ENCODE results near the gene EIF3L. TPM values are rescaled to one million over a fixed set of nuclear protein-coding genes. Genes with fewer than 3 reads are reported as not detected.
"Not testable (repeated sequence)": the region's sequence is repeated elsewhere in the genome, so short reads cannot be mapped to it uniquely, and the experiment has no call there.

The EIF3L gene
- 732 TPM for total RNA-seq (ENCODE audit: unreplicated experiment)
- long read RNA-seq, transcript EIF3L-203 (13 exons, 3,220 nt): major isoform, 790 of 870 reads
- long read RNA-seq, partial matches to known transcripts: 36 of 870 reads
- long read RNA-seq, other reads (novel, unspliced or antisense): 41 of 870 reads

DNA sequence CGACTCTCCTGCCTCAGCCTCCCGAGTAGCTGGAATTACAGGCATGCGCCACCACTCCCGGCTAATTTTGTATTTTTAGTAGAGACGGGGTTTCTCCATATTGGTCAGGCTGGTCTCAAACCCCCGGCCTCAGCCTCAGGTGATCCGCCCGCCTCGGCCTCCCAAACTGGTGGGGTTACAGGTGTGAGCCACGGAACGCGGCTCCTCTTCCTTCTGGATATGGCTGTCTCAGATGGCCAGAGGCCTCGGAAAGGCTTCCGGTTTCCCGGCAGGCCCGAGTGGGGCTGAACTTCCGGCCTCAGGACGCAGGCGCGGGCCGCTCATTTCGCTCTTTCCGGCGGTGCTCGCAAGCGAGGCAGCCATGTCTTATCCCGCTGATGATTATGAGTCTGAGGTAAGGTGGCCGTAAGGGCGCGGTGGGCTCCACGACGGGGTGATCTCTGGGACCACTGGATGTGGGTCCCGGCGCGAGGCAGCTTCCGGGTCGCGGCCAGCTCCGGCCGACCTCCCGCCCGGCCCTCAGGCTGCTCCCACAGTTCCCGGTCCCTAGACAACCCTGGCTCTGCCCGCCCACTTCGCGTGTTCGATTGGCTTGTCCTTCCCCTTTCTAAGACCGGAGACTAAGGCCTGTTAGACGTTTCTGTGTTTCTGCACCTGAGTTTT lies at the start of gene EIF3L:
Gene EIF3L, plus strand, starts transcription at position 331 of the 663 bp plus-strand sequence. Its CDS starts 31 bp downstream, at position 362.
- H3K4me3 Mint-ChIP-seq (ENCODE audit: unreplicated experiment): peak within 1 kb of the TSS; percentile 98
- peaks cover 11% of the 10 kb centered on the region for H3K27me3 Mint-ChIP-seq (ENCODE audit: unreplicated experiment)
- H3K4me1 Mint-ChIP-seq (ENCODE audit: unreplicated experiment): peaks cover 20% of the 10 kb centered on the region
- TF ChIP-seq, protein P1, sequence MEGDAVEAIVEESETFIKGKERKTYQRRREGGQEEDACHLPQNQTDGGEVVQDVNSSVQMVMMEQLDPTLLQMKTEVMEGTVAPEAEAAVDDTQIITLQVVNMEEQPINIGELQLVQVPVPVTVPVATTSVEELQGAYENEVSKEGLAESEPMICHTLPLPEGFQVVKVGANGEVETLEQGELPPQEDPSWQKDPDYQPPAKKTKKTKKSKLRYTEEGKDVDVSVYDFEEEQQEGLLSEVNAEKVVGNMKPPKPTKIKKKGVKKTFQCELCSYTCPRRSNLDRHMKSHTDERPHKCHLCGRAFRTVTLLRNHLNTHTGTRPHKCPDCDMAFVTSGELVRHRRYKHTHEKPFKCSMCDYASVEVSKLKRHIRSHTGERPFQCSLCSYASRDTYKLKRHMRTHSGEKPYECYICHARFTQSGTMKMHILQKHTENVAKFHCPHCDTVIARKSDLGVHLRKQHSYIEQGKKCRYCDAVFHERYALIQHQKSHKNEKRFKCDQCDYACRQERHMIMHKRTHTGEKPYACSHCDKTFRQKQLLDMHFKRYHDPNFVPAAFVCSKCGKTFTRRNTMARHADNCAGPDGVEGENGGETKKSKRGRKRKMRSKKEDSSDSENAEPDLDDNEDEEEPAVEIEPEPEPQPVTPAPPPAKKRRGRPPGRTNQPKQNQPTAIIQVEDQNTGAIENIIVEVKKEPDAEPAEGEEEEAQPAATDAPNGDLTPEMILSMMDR (IDR thresholded peaks at IDR 0.05; ENCODE audit: unreplicated experiment): no peak
- H3K36me3 Mint-ChIP-seq (ENCODE audit: low read depth, unreplicated experiment): peaks cover 30% of the 10 kb centered on the region
- H3K27ac Mint-ChIP-seq (ENCODE audit: unreplicated experiment): peak within 1 kb of the TSS; percentile 97
- no peaks in the 10 kb centered on the region for H3K9me3 Mint-ChIP-seq (ENCODE audit: unreplicated experiment)
- peak; percentile 89 for DNase-seq (ENCODE audit: low spot score)

DNA sequence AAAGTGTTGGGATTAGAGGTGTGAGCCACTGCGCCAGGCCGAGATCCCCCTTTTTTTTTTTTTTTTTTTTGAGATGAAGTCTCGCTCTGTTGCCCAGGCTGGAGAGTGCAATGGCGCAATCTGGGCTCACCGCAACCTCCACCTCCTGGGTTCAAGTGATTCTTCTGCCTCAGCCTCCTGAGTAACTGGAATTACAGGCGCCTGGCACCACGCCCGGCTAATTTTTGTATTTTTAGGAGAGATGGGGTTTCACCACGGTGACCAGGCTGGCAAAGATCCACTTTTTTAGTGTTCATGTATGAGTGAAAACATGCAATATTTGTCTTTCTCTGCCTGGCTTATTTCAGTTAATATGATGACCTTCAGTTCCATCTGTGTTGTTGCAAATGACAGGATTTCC lies 49.2 kb upstream of the EIF3L start:
- Mint-ChIP-seq H3K27me3 (ENCODE audit: unreplicated experiment) (peaks cover 12% of the 10 kb centered on the region), H3K4me1 (ENCODE audit: unreplicated experiment) (peaks cover 12% of the 10 kb centered on the region)
- H3K36me3 Mint-ChIP-seq (ENCODE audit: low read depth, unreplicated experiment); H3K4me3 Mint-ChIP-seq (ENCODE audit: unreplicated experiment); DNase-seq (ENCODE audit: low spot score); H3K9me3 Mint-ChIP-seq (ENCODE audit: unreplicated experiment); H3K27ac Mint-ChIP-seq (ENCODE audit: unreplicated experiment): not testable (repeated sequence)

DNA sequence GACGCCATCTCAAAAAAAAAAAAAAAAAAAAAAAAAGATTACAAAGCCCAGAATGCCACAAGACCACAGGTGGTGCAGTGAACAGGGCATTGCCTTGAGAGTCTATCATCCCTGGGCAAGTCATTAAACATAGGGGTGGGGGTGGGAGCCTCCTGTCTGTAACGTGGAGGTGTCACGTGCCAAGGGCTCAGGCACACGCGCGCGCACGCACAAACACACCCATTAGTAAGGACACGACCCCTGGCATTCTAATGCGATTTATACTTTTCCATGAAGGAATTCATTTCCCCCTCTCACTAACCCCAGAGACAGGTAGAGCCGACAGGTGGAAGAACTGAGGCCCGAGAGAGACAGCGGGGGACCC lies 47.3 kb upstream of the EIF3L start:
- peaks cover 4% of the 10 kb centered on the region for H3K36me3 Mint-ChIP-seq (ENCODE audit: low read depth, unreplicated experiment)
- H3K9me3 Mint-ChIP-seq (ENCODE audit: unreplicated experiment): no peaks in the 10 kb centered on the region
- no peak for DNase-seq (ENCODE audit: low spot score)
- peak overlapping the region; percentile 91 for H3K4me3 Mint-ChIP-seq (ENCODE audit: unreplicated experiment)
- peaks cover 12% of the 10 kb centered on the region for H3K27me3 Mint-ChIP-seq (ENCODE audit: unreplicated experiment)
- H3K27ac Mint-ChIP-seq (ENCODE audit: unreplicated experiment): no peak overlapping the region
- TF ChIP-seq, protein P1 (IDR thresholded peaks at IDR 0.05; ENCODE audit: unreplicated experiment): no peak
- H3K4me1 Mint-ChIP-seq (ENCODE audit: unreplicated experiment): peaks cover 25% of the 10 kb centered on the region

DNA sequence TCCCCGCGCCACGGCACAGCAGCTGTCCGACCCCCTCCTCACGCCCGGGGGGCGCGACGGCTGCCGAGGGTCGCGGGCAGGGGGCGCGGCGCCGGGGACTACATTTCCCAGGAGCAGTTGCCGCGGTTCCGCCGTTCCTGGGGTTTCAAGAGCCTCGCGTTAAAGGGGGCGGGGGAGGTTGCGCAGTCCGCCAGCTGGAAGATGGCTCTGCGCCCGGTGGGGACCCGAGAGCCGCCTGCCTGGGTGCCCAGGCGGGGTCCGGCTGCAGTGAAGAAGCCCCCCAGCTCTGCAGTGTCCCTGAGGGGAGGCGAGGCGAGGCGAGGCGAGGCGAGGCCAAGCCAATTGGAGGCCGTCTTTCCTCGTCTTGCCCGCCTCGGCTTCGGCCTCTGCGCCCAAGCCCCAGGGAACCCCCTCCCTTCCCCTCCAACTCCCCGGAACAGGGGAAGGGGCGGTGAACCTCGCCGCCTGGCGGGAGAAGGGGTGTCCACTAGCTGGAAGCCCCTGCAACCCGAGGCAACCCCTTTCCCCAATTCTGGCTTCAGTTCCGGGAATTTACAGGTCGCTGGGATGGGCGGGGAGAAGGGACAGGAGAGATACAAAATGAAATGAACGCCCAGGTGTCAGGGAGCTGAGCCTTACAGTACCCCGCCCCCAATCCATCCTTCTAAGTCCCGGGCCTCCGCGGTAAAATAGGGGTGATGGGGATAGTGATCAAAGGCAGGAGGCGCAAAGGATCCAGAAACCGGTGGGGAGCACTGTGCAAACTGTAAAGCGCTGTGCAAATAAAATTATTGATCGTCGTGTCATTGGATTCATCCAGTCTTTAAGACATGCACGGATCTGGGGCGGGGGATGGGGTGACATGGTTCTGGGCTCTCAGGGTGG lies 46.7 kb upstream of the EIF3L start:
- peaks cover 4% of the 10 kb centered on the region for H3K36me3 Mint-ChIP-seq (ENCODE audit: low read depth, unreplicated experiment)
- DNase-seq (ENCODE audit: low spot score): peak; percentile 63
- TF ChIP-seq, protein P1 (IDR thresholded peaks at IDR 0.05; ENCODE audit: unreplicated experiment): no peak
- H3K4me1 Mint-ChIP-seq (ENCODE audit: unreplicated experiment): peaks cover 25% of the 10 kb centered on the region
- H3K9me3 Mint-ChIP-seq (ENCODE audit: unreplicated experiment): no peaks in the 10 kb centered on the region
- H3K4me3 Mint-ChIP-seq (ENCODE audit: unreplicated experiment): peak overlapping the region; percentile 91
- H3K27ac Mint-ChIP-seq (ENCODE audit: unreplicated experiment): peak overlapping the region; percentile 41
- peaks cover 12% of the 10 kb centered on the region for H3K27me3 Mint-ChIP-seq (ENCODE audit: unreplicated experiment)

DNA sequence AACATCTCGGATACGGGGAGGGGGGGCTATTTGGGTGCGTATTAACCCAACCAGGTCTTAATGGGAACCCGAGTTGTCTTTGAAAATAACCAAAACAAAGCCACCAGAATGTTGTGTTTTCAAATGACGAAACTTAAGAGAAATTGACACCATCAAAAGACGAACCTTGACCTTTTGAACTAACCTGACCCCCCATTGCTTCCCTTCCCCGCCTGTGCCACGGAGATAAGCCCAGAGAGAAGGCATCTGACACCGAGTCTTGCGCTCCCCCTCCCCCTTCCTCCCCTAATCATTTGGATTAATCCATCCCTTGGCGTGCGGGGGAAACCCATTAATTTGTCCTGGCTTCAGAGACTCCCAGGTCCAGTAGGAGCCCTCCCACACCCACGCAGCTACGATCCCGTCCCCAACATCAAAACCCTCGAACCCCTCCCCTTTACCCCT lies 46.0 kb upstream of the EIF3L start:
- Mint-ChIP-seq H3K4me3 (ENCODE audit: unreplicated experiment) (peak overlapping the region; percentile 89), H3K36me3 (ENCODE audit: low read depth, unreplicated experiment) (peaks cover 4% of the 10 kb centered on the region), H3K9me3 (ENCODE audit: unreplicated experiment) (no peaks in the 10 kb centered on the region), H3K4me1 (ENCODE audit: unreplicated experiment) (peaks cover 26% of the 10 kb centered on the region), H3K27me3 (ENCODE audit: unreplicated experiment) (peaks cover 11% of the 10 kb centered on the region), H3K27ac (ENCODE audit: unreplicated experiment) (peak overlapping the region; percentile 41)
- TF ChIP-seq, protein P1 (IDR thresholded peaks at IDR 0.05; ENCODE audit: unreplicated experiment): no peak
- peak; percentile 54 for DNase-seq (ENCODE audit: low spot score)
